GM18951 (cell line): ENCODE data around the gene GABRA1.

Experiments used
- POLR2A ChIP-seq: IDR thresholded peaks from 4 replicates; pipeline ENCODE4 v1.6.1; 2011; ENCODE audit warnings: mild to moderate bottlenecking; ENCODE audit not compliant: insufficient read length, insufficient read depth; ENCODE audit errors: extremely low read depth
- in situ Hi-C: fragments of 300-500 bp; cut with MboI; formaldehyde crosslinking; loops from one replicate; pipeline ENCODE4 v1.12.0; 2022; ENCODE audit warnings: low sequenced_read_pairs, mixed read lengths, inconsistent platforms; ENCODE audit not compliant: unreplicated experiment

Gene GABRA1

GRCh38 chr5:161899590-161899989 is 51.7 kb downstream of the GABRA1 start:
- in situ Hi-C loops: no loop called here
- TF ChIP-seq POLR2A: no peak

GRCh38 chr5:161900981-161901380 is 53.1 kb downstream of the GABRA1 start:
- in situ Hi-C loops: no loop called here
- TF ChIP-seq POLR2A: no peak

- in situ Hi-C loops: no loop called here
- no peak for TF ChIP-seq POLR2A
Measured at GRCh38 chr5:161921781-161922180, 73.9 kb downstream of the GABRA1 start.

- in situ Hi-C loops: no loop called here
- no peak for TF ChIP-seq POLR2A
Measured at GRCh38 chr5:161924270-161924669, 76.3 kb downstream of the GABRA1 start.

GRCh38 chr5:161925960-161926359 is 78.0 kb downstream of the GABRA1 start:
- no peak for TF ChIP-seq POLR2A
- in situ Hi-C loops: no loop called here

- no peak for TF ChIP-seq POLR2A
- in situ Hi-C loops: no loop called here
Measured at GRCh38 chr5:161934486-161934885, 86.6 kb downstream of the GABRA1 start.

GRCh38 chr5:161944974-161945373 is 97.1 kb downstream of the GABRA1 start:
- in situ Hi-C loops: no loop called here
- no peak for TF ChIP-seq POLR2A

- in situ Hi-C loops: no loop called here
- TF ChIP-seq POLR2A: no peak
Measured at GRCh38 chr5:161946911-161947310, 99.0 kb downstream of the GABRA1 start.
